Gastroesophageal sphincter (tissue), 3 donors: ENCODE data around the gene SLC48A1.

ENCODE experiments used
- EP300 ChIP-seq: sonication (generic); formaldehyde crosslinking; IDR thresholded peaks from one replicate; pipeline ENCODE4 v1.6.1; 2017; ENCODE audit warnings: antibody characterized with exemption, mild to moderate bottlenecking
- TF ChIP-seq, protein P1 (sequence below), 4 experiments: fragments of 200-600 bp in 2 of 4; fragments of 450-650 bp in 2 of 4; sonication (generic) in 1 of 4; IDR thresholded peaks; one replicate each; pipeline ENCODE4 v1.5.1; 2017 to 2019; ENCODE audit warnings: antibody characterized with exemption in 4 of 4, mild to moderate bottlenecking in 2 of 4, moderate library complexity in 2 of 4

DNA sequence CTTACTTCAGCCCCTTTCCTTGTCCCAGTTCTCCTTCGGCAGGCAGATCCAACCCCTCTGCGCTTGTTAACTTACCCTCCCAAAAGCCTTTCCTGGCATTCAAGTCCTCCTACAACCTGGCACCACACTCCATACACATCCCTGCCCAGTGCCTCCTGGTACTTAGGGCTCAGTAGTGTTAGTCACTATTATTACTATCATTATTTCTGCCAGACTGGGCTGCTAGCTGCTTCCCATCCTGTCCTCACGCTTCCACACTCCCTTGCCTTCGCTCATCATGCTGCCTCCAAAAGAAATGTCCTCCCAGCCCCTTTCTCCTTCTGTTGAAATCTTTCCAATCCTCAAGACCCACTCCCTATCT is 48.3 kb downstream of the SLC48A1 start:
- TF ChIP-seq, protein P1, sequence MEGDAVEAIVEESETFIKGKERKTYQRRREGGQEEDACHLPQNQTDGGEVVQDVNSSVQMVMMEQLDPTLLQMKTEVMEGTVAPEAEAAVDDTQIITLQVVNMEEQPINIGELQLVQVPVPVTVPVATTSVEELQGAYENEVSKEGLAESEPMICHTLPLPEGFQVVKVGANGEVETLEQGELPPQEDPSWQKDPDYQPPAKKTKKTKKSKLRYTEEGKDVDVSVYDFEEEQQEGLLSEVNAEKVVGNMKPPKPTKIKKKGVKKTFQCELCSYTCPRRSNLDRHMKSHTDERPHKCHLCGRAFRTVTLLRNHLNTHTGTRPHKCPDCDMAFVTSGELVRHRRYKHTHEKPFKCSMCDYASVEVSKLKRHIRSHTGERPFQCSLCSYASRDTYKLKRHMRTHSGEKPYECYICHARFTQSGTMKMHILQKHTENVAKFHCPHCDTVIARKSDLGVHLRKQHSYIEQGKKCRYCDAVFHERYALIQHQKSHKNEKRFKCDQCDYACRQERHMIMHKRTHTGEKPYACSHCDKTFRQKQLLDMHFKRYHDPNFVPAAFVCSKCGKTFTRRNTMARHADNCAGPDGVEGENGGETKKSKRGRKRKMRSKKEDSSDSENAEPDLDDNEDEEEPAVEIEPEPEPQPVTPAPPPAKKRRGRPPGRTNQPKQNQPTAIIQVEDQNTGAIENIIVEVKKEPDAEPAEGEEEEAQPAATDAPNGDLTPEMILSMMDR (IDR thresholded peaks at IDR 0.05) = no peak
- no peak for TF ChIP-seq EP300
